HL-60 (cell line): ENCODE measurements around the gene RPS6KA6.

Experiments
- GABPA ChIP-seq: IDR thresholded peaks from 2 replicates; pipeline ENCODE4 v1.6.1; 2012; ENCODE audit warnings: low read depth
- POLR2AphosphoS5 ChIP-seq: IDR thresholded peaks from 2 replicates; pipeline ENCODE4 v1.6.1; 2012; ENCODE audit warnings: low read depth
- SPI1 ChIP-seq: IDR thresholded peaks from 2 replicates; pipeline ENCODE4 v1.6.1; 2012; ENCODE audit warnings: low read depth, mild to moderate bottlenecking, borderline replicate concordance
- TF ChIP-seq, protein P1 (sequence below): IDR thresholded peaks from one replicate; pipeline ENCODE4 v1.5.1; 2011; ENCODE audit warnings: low read length, control low read depth, inconsistent platforms; ENCODE audit not compliant: insufficient read depth
- TF ChIP-seq, protein P2 (sequence below): IDR thresholded peaks from 2 replicates; pipeline ENCODE4 v1.6.1; 2012; ENCODE audit warnings: low read depth; ENCODE audit not compliant: insufficient replicate concordance

DNA sequence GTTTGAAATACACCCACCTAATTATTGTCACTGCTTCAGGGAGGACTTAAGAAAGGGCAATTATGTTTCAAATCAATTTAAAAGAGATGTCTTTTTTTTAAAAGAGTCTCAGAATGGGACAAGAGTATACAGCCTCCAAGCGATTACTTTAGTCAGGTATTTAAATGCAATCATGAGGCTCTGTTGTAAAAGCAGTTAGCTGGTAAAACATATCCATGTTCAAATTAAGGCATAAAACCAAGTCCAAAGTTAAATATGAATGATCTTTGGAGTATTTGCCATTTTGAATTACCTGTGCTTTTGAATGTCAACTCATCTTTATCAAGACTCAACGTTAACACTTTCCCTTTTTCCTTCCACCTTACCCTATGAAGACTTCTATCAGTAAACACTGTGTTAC lies 13.7 kb downstream of the RPS6KA6 start:
- TF ChIP-seq, protein P1, sequence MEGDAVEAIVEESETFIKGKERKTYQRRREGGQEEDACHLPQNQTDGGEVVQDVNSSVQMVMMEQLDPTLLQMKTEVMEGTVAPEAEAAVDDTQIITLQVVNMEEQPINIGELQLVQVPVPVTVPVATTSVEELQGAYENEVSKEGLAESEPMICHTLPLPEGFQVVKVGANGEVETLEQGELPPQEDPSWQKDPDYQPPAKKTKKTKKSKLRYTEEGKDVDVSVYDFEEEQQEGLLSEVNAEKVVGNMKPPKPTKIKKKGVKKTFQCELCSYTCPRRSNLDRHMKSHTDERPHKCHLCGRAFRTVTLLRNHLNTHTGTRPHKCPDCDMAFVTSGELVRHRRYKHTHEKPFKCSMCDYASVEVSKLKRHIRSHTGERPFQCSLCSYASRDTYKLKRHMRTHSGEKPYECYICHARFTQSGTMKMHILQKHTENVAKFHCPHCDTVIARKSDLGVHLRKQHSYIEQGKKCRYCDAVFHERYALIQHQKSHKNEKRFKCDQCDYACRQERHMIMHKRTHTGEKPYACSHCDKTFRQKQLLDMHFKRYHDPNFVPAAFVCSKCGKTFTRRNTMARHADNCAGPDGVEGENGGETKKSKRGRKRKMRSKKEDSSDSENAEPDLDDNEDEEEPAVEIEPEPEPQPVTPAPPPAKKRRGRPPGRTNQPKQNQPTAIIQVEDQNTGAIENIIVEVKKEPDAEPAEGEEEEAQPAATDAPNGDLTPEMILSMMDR = no peak
- TF ChIP-seq POLR2AphosphoS5 = no peak
- TF ChIP-seq, protein P2, sequence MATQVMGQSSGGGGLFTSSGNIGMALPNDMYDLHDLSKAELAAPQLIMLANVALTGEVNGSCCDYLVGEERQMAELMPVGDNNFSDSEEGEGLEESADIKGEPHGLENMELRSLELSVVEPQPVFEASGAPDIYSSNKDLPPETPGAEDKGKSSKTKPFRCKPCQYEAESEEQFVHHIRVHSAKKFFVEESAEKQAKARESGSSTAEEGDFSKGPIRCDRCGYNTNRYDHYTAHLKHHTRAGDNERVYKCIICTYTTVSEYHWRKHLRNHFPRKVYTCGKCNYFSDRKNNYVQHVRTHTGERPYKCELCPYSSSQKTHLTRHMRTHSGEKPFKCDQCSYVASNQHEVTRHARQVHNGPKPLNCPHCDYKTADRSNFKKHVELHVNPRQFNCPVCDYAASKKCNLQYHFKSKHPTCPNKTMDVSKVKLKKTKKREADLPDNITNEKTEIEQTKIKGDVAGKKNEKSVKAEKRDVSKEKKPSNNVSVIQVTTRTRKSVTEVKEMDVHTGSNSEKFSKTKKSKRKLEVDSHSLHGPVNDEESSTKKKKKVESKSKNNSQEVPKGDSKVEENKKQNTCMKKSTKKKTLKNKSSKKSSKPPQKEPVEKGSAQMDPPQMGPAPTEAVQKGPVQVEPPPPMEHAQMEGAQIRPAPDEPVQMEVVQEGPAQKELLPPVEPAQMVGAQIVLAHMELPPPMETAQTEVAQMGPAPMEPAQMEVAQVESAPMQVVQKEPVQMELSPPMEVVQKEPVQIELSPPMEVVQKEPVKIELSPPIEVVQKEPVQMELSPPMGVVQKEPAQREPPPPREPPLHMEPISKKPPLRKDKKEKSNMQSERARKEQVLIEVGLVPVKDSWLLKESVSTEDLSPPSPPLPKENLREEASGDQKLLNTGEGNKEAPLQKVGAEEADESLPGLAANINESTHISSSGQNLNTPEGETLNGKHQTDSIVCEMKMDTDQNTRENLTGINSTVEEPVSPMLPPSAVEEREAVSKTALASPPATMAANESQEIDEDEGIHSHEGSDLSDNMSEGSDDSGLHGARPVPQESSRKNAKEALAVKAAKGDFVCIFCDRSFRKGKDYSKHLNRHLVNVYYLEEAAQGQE = no peak
- TF ChIP-seq GABPA = no peak
- TF ChIP-seq SPI1 = no peak
